Esophagus squamous epithelium (tissue), 5 donors: ENCODE data around the gene HS3ST3A1. TPM values are rescaled to one million over a fixed set of nuclear protein-coding genes. Genes with fewer than 3 reads are reported as not detected.

ENCODE experiments used
- DNase-seq: peaks from one replicate; lab custom pipeline; 2025; lab: John Stamatoyannopoulos, UW
- H3K27ac ChIP-seq, 4 donors: fragments of 200-600 bp; sonication (generic); one replicate each; pipeline ENCODE4 v1.5.1; 2016 to 2019; ENCODE audit warnings: mild to moderate bottlenecking in 1 of 4
- H3K27me3 ChIP-seq, 4 donors: fragments of 200-600 bp; sonication (generic); 1 replicate in 3 of 4; 2 replicates in 1 of 4; pipeline versions ENCODE4 v1.5.1 to v1.6.0; 2017 to 2021; ENCODE audit warnings: antibody characterized with exemption in 1 of 4
- H3K36me3 ChIP-seq, 3 donors: fragments of 200-600 bp; sonication (generic); one replicate each; pipeline ENCODE4 v1.5.1; 2016 to 2019
- H3K4me1 ChIP-seq, 3 donors: fragments of 200-600 bp; sonication (generic); one replicate each; pipeline ENCODE4 v1.5.1; 2017 to 2019
- H3K4me3 ChIP-seq, 4 donors: fragments of 200-600 bp; sonication (generic); 1 replicate in 3 of 4; 2 replicates in 1 of 4; pipeline ENCODE4 v1.5.1; 2016 to 2019; ENCODE audit warnings: mild to moderate bottlenecking in 2 of 4, moderate library complexity in 1 of 4
- H3K9me3 ChIP-seq, 3 donors: fragments of 200-600 bp; sonication (generic); one replicate each; pipeline ENCODE4 v1.5.1; 2016 to 2019
- POLR2A ChIP-seq, 4 donors: fragments of 450-650 bp; IDR thresholded peaks; one replicate each; pipeline ENCODE4 v1.6.1; 2017; ENCODE audit warnings: antibody characterized with exemption in 4 of 4, mild to moderate bottlenecking in 4 of 4, moderate library complexity in 3 of 4
- WGBS, 2 donors: methylation state at CpG; one replicate each; pipeline ENCODE4 v1.1.5; 2018; 5-methylcytosine and 5-hydroxymethylcytosine counted together
- intact Hi-C: fragments of 100-400 bp; cut with DNase I; formaldehyde crosslinking; loops from one replicate; pipeline ENCODE4 v1.15.0; 2022
- total RNA-seq, 4 donors: library from RNA; depleted of rRNA; stranded (reverse); fragments of >200 nt; gene quantifications; one replicate each; pipeline ENCODE4 v1.1.0, GENCODE V29; 2016
- TF ChIP-seq, protein P1 (sequence below), 6 experiments: fragments of 450-650 bp in 4 of 6; fragments of 200-600 bp in 2 of 6; sonication (generic) in 2 of 6; IDR thresholded peaks; one replicate each; pipeline ENCODE4 v1.5.1; 2016 to 2019; ENCODE audit warnings: antibody characterized with exemption in 6 of 6, mild to moderate bottlenecking in 4 of 6, moderate library complexity in 4 of 6
- donor health status: DM: yes; HTN: yes; CAD: no.

HS3ST3A1 gene
- total RNA-seq, 4 donors from 2014 or later: 12.0 to 17.5 (median 14.1) TPM

DNA sequence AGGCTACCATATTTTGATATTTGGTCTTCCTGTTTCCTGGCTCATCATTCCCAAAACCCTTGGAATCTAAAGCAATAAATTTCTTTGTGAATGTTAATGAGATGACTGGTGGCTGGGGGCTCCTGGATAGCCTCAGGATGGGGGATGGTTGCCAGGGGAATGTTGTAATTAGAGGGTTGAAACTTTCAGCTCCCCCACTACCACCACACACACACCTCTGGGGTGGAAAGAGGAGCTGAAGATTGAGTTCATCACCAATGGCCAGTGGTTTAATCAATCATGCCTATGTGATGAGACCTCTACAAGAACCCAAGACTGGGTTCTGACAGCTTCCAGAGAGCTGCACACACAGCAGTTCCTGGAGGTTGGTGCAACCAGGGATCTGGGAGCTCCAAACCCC, 59.1 kb downstream of the HS3ST3A1 start:
- TF ChIP-seq, protein P1, sequence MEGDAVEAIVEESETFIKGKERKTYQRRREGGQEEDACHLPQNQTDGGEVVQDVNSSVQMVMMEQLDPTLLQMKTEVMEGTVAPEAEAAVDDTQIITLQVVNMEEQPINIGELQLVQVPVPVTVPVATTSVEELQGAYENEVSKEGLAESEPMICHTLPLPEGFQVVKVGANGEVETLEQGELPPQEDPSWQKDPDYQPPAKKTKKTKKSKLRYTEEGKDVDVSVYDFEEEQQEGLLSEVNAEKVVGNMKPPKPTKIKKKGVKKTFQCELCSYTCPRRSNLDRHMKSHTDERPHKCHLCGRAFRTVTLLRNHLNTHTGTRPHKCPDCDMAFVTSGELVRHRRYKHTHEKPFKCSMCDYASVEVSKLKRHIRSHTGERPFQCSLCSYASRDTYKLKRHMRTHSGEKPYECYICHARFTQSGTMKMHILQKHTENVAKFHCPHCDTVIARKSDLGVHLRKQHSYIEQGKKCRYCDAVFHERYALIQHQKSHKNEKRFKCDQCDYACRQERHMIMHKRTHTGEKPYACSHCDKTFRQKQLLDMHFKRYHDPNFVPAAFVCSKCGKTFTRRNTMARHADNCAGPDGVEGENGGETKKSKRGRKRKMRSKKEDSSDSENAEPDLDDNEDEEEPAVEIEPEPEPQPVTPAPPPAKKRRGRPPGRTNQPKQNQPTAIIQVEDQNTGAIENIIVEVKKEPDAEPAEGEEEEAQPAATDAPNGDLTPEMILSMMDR (IDR thresholded peaks at IDR 0.05): no peak
- TF ChIP-seq POLR2A (IDR thresholded peaks at IDR 0.05): no peak
- H3K4me1 ChIP-seq: peaks cover 0 to 16% (median 0%) of the 10 kb centered on the region in 3 donors
- no peak overlapping the region for H3K27ac ChIP-seq
- no peak overlapping the region for H3K4me3 ChIP-seq
- no peaks in the 10 kb centered on the region for H3K27me3 ChIP-seq
- H3K36me3 ChIP-seq: no peaks in the 10 kb centered on the region
- intact Hi-C loops: no loop called here
- H3K9me3 ChIP-seq: no peaks in the 10 kb centered on the region
- no peak for DNase-seq

DNA sequence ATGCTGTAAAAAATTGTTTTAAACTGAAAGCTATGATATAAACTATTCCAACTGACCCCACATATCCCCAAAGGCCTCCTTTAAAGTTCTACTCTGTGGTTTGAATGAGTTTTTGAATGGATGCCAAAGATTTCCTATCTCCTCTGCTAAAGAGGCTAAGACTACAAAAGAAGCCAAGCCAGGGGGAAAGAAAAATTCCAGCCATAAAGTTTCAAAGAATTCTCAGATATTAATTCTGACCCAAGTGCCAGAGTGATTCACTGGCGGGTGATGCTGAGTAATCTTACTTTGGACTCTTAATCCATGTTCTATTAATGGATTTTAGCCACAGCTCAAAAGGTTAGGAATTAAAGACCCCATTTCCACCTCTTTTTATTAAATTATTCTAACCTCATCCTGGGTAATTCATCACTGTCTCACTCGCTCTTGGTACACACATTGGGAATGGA, 60.7 kb downstream of the HS3ST3A1 start:
- 53 to 61% methylated on average over 2 of the region's 2 CpGs for WGBS, 2 donors
- TF ChIP-seq, protein P1 (IDR thresholded peaks at IDR 0.05): no peak
- Histone ChIP-seq H3K36me3 (no peaks in the 10 kb centered on the region), H3K4me3 (no peak overlapping the region), H3K27ac (peak overlapping the region in 1 of 4 donors; percentile 33), H3K27me3 (no peaks in the 10 kb centered on the region), H3K9me3 (no peaks in the 10 kb centered on the region), H3K4me1 (peaks cover 0 to 16% (median 0%) of the 10 kb centered on the region in 3 donors)
- no peak for DNase-seq
- intact Hi-C loops: no loop called here

DNA sequence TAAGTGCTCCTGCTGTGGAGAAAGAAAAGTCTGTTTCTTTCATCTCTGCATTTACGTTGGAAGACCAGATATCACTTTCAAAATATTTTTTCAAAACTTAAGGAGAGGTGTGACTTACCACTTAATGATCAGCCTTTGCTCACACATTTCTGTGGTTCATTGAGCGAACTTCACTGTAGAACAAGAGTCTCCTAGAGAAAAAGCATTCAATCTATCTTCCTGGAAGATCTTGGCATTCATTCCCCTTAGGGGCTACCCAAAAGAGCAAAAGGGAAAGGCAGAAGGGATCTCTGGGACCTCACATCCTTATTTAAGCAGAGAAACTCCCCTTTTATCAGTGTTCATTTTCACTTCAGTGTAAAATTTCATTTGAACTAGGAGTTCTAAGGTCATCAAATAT, 61.2 kb downstream of the HS3ST3A1 start:
- 75 to 76% methylated on average over 2 of the region's 2 CpGs for WGBS, 2 donors
- intact Hi-C loops: no loop called here
- no peak overlapping the region for H3K4me3 ChIP-seq
- peak overlapping the region in 1 of 4 donors; percentile 26 for H3K27ac ChIP-seq
- H3K9me3 ChIP-seq: no peaks in the 10 kb centered on the region
- no peak for TF ChIP-seq POLR2A (IDR thresholded peaks at IDR 0.05)
- TF ChIP-seq, protein P1 (IDR thresholded peaks at IDR 0.05): no peak
- DNase-seq: no peak
- peaks cover 0 to 16% (median 0%) of the 10 kb centered on the region in 3 donors for H3K4me1 ChIP-seq
- H3K36me3 ChIP-seq: no peaks in the 10 kb centered on the region
- no peaks in the 10 kb centered on the region for H3K27me3 ChIP-seq

DNA sequence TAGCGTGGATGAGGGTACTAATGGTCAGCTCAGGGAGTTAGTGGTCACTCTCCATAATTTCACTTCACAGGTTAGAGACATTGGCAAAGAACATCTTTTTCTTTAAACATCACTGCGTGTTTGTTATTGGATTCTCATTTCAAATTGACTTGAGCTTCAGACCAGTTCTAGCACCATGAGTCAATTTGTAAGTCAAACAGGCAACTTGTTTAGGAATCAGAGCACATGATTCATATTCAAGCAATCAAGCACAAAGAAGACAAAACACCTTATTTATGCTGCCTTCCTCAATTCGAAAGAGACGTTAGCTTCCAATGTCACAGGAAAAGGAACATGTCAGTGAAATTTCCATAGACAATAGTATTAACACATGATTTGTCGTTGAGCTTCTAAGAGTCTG, 62.3 kb downstream of the HS3ST3A1 start:
- Histone ChIP-seq H3K9me3 (peaks cover 0 to 7% (median 6%) of the 10 kb centered on the region in 3 donors), H3K27me3 (no peaks in the 10 kb centered on the region), H3K4me1 (peaks cover 0 to 13% (median 0%) of the 10 kb centered on the region in 3 donors), H3K27ac (no peak overlapping the region), H3K36me3 (no peaks in the 10 kb centered on the region), H3K4me3 (no peak overlapping the region)
- DNase-seq: no peak
- TF ChIP-seq, protein P1 (IDR thresholded peaks at IDR 0.05): no peak
- no peak for TF ChIP-seq POLR2A (IDR thresholded peaks at IDR 0.05)
- intact Hi-C loops: no loop called here
- 80 to 84% methylated on average over 5 of the region's 5 CpGs for WGBS, 2 donors

DNA sequence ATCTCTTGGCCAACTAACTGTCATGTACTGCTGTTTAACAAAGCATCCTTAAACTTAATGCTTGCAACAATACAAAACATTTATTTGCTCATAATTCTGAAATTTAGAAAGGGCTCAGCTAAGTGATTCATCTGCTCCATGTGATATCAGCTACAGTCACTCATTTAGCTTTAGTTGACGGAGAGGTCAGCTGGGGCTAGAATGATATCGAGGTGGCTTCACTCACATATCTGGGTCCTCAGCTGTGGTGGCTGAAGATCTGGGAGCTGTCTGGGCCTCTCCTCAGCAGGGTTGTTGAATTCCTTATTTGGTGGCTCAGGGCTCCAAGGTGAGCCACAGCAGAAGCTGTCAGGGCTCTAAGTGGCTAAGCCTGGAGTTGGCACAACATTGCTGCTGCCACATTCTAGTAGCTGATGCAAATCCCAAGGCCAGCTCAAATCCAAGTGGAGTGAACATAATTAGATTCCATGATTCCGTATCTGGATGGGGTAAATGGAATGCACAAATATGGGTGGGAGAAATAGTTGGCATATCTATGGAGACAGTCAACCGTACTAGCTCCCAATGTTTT, 62.8 kb downstream of the HS3ST3A1 start:
- Histone ChIP-seq H3K36me3 (no peaks in the 10 kb centered on the region), H3K9me3 (peaks cover 0 to 7% (median 6%) of the 10 kb centered on the region in 3 donors), H3K4me3 (no peak overlapping the region), H3K4me1 (peaks cover 0 to 8% (median 0%) of the 10 kb centered on the region in 3 donors), H3K27me3 (no peaks in the 10 kb centered on the region), H3K27ac (no peak overlapping the region)
- intact Hi-C loops: no loop called here
- 71 to 92% methylated on average over 4 of the region's 4 CpGs for WGBS, 2 donors
- no peak for DNase-seq
- TF ChIP-seq, protein P1 (IDR thresholded peaks at IDR 0.05): no peak
- no peak for TF ChIP-seq POLR2A (IDR thresholded peaks at IDR 0.05)
